GM23338 (cell line): Measurements from ENCODE around the gene LMO7.

Experiments used
- CREB1 ChIP-seq: fragments of 250-450 bp; sonication (Bioruptor Pico); IDR thresholded peaks from 2 replicates; pipeline ENCODE4 v1.5.0; 2020; ENCODE audit warnings: low read depth, mild to moderate bottlenecking, moderate library complexity
- EZH2 ChIP-seq: fragments of 200-600 bp; sonication (generic); IDR thresholded peaks from one replicate; pipeline ENCODE4 v1.8.0; 2017; ENCODE audit warnings: antibody characterized with exemption, mild to moderate bottlenecking, low read depth; ENCODE audit not compliant: unreplicated experiment
- EZH2phosphoT487 ChIP-seq: fragments of 200-600 bp; sonication (generic); IDR thresholded peaks from one replicate; pipeline ENCODE4 v1.8.1; 2018; ENCODE audit warnings: antibody characterized with exemption; ENCODE audit not compliant: unreplicated experiment
- JUNB ChIP-seq: IDR thresholded peaks from one replicate; pipeline ENCODE4 v1.6.1; 2016; ENCODE audit warnings: antibody characterized with exemption; ENCODE audit not compliant: unreplicated experiment
- POLR2AphosphoS5 ChIP-seq: IDR thresholded peaks from 2 replicates; pipeline ENCODE4 v1.6.1; 2016; ENCODE audit warnings: antibody characterized with exemption, low read depth
- REST ChIP-seq: IDR thresholded peaks from one replicate; pipeline ENCODE4 v1.6.1; 2018; ENCODE audit warnings: antibody characterized with exemption; ENCODE audit not compliant: unreplicated experiment
- STAT1 ChIP-seq: IDR thresholded peaks from one replicate; pipeline ENCODE4 v1.6.1; 2016; ENCODE audit warnings: antibody characterized with exemption; ENCODE audit not compliant: unreplicated experiment
- TF ChIP-seq, protein P1 (sequence below), 2 experiments: fragments of 200-600 bp in 1 of 2; sonication (generic) in 1 of 2; conservative IDR thresholded peaks; 2 replicates each; pipeline versions ENCODE4 v1.5.1 to v1.6.1; 2016 to 2017; ENCODE audit warnings: antibody characterized with exemption in 2 of 2, low read depth in 2 of 2, mild to moderate bottlenecking in 2 of 2, moderate library complexity in 1 of 2

- TF ChIP-seq, protein P1, sequence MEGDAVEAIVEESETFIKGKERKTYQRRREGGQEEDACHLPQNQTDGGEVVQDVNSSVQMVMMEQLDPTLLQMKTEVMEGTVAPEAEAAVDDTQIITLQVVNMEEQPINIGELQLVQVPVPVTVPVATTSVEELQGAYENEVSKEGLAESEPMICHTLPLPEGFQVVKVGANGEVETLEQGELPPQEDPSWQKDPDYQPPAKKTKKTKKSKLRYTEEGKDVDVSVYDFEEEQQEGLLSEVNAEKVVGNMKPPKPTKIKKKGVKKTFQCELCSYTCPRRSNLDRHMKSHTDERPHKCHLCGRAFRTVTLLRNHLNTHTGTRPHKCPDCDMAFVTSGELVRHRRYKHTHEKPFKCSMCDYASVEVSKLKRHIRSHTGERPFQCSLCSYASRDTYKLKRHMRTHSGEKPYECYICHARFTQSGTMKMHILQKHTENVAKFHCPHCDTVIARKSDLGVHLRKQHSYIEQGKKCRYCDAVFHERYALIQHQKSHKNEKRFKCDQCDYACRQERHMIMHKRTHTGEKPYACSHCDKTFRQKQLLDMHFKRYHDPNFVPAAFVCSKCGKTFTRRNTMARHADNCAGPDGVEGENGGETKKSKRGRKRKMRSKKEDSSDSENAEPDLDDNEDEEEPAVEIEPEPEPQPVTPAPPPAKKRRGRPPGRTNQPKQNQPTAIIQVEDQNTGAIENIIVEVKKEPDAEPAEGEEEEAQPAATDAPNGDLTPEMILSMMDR (conservative IDR thresholded peaks at IDR 0.05; ENCODE audit: low read depth in 2 of 2), result no peak
- no peak for TF ChIP-seq POLR2AphosphoS5
- no peak for TF ChIP-seq REST
- TF ChIP-seq EZH2phosphoT487, result no peak
- TF ChIP-seq EZH2, result no peak
- no peak for TF ChIP-seq CREB1 (CRISPR knock-in tag)
- TF ChIP-seq STAT1, result no peak
- TF ChIP-seq JUNB, result no peak
Measured at GRCh38 chr13:75779393-75779792, 143.3 kb downstream of the LMO7 start.
